ENCODE measurements around the gene TP53INP2.

Gene TP53INP2

DNA sequence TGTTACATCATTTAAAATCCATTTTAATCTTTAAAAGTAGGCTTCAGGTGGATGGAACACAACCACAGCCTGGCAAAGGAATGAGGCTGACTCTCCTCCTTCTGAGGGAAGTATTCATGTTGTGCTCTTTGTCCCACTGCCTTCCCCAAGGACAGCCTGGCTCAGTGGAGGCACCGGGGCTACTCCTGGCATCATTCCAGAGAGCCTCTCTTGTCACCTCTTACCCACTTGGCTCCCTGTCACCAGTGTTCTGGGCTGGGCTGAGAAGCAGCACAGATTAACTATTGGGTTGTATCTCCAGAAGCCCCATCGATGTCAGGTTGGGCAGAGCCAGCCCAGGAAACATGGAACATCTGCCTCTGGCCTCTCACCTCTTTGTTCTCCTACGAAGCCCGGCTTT is 10.7 kb upstream of the TP53INP2 start:
- no peak for TF ChIP-seq CTCF (IDR thresholded peaks at IDR 0.05; ENCODE audit: control insufficient read depth, extremely low read depth, insufficient read depth)
- no peak for DNase-seq (ENCODE audit: low read depth)
- no peak overlapping the region for H3K4me3 ChIP-seq (ENCODE audit: low read depth, low read length)

DNA sequence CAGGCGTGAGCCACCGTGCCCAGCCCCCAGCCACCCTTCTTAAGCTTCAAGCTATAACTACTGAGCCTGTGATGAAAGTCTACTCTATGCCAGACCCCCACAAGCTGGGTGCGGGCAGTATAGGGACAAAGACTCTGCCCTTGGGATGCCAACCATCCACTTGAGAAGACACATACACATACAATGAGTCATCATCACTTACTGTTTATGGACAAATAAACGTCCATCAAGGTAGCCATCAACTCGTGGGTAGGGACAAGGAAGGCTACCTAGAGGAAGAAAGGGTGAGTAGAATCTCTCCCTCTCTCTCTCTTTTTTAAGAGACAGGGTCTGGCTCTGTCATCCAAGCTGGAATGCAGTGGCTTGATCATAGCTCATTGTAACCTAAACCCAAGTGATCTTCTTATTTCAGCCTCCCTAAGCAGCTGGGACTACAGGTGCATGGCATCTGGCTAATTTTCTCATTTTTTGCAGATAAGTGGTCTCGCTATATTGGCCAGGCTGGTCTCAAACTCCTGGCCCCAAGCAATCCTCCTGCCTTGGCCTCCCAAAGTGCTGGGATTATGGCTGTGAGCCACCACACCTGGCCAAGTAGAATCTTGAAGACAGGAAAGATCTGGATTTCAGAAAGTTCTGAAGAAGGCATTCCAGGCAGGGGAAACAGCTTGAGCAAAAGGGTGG is 2.6 kb upstream of the TP53INP2 start:
- TF ChIP-seq CTCF (IDR thresholded peaks at IDR 0.05; ENCODE audit: control insufficient read depth, extremely low read depth, insufficient read depth), result no peak
- no peak for DNase-seq (ENCODE audit: low read depth)
- no peak overlapping the region for H3K4me3 ChIP-seq (ENCODE audit: low read depth, low read length)

DNA sequence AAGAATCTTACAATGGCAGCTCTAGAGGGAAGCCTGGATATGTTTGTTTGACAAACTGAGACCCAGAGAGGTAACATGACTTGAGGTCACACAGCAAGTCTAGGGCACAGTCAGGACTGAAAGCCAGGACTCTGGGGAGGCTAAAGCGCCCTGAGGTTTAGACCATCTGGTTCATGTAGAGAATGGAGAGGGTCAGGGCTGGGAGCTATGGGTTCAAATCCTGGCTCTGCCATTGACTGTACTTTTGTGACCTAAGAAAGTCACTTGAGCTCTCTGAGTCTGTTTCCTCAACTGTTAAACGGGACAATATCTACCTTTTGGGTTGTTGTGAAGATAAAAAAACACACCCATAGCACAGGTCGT is 1.1 kb upstream of the TP53INP2 start:
- no peak for DNase-seq (ENCODE audit: low read depth)
- H3K4me3 ChIP-seq (ENCODE audit: low read depth, low read length), result peak overlapping the region; percentile 91

DNA sequence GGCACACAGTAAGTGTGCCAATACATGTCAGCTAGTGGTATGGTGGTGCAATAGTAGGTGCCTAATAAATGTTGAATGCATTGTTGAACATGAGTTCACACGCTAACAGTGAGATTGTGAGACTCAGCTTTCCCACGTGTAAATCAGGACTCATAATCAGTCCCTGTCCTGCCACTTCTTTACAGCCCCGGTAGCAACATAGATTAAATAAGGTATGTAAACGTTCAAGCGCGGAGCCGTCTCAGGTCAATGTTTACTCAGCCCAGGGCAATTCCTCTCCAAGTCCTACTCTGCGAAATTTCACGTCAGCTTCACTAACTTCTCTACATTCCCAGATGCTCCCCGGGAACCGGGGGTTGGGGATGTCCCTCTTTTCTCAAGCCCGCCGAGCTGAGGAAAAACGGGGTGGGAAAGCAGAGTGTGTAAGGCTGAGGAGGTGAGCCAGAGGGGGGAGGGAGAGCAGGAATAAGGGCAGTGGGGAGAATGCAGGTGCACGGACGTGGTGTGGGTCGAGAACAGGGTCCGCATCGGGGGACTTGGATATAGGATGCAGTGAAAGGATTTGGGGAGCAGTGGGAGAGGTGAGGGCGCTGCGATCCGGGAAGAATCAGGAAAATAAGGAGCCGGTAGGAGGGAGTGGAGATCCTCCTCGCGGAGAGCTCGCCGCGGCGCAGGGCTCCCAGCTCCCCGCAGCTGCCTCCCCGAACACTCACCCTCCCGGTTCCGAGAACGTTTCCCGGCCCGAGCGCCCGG is 544 bp upstream of the TP53INP2 start:
- peak overlapping the region; percentile 91 for H3K4me3 ChIP-seq (ENCODE audit: low read depth, low read length)
- DNase-seq (ENCODE audit: low read depth), result peak; percentile 88
- TF ChIP-seq CTCF (IDR thresholded peaks at IDR 0.05; ENCODE audit: control insufficient read depth, extremely low read depth, insufficient read depth), result no peak

More for the DNA sequence above, 1.1 kb upstream of the TP53INP2 start:
- TF ChIP-seq CTCF (IDR thresholded peaks at IDR 0.05; ENCODE audit: control insufficient read depth, extremely low read depth, insufficient read depth), result no peak

DNA sequence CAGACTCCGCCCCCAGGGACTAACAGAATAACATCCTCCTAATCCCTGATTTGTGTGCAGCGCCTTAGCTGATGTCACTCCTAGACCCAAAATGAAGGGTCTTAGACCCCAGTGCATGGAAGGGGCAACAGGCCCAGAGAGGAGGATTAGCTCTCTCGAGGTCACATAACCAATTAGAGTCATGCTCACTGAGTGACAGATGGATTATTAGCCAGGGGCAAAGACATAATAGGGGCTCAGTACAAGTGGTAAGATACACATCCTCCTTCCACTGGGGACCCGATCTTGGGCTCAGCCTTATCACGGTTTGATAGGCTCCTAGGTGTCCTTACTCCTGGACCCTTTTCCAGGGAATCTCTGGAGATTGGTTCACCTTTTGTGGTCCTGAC is 858 bp downstream of the TP53INP2 start:
- DNase-seq (ENCODE audit: low read depth), result no peak
- peak overlapping the region; percentile 91 for H3K4me3 ChIP-seq (ENCODE audit: low read depth, low read length)
- TF ChIP-seq CTCF (IDR thresholded peaks at IDR 0.05; ENCODE audit: control insufficient read depth, extremely low read depth, insufficient read depth), result no peak

GRCh38 chr20:34705397-34706301 is 1.5 kb downstream of the TP53INP2 start:
- no peak; the same call in 1 of the 2 replicates for TF ChIP-seq CTCF (IDR thresholded peaks at IDR 0.05; ENCODE audit: control insufficient read depth, extremely low read depth, insufficient read depth)
- peak overlapping the region; percentile 91 for H3K4me3 ChIP-seq (ENCODE audit: low read depth, low read length)
- DNase-seq (ENCODE audit: low read depth), result no peak

All from LNCaP clone FGC (cell line).